Ovary (tissue), 3 donors: ENCODE data around the gene ATF6.

Experiments used
- POLR2A ChIP-seq: fragments of 450-650 bp; IDR thresholded peaks from one replicate; pipeline ENCODE4 v1.6.1; 2017; ENCODE audit warnings: antibody characterized with exemption, mild to moderate bottlenecking, moderate library complexity
- TF ChIP-seq, protein P1 (sequence below), 3 donors: fragments of 450-650 bp in 2 of 3; fragments of 200-600 bp in 1 of 3; IDR thresholded peaks; one replicate each; pipeline versions ENCODE4 v1.5.1 to v1.8.0; 2016 to 2022; ENCODE audit warnings: antibody characterized with exemption in 3 of 3, mild to moderate bottlenecking in 1 of 3
- donor health status: DM: no; HTN: no; CAD: no.

DNA sequence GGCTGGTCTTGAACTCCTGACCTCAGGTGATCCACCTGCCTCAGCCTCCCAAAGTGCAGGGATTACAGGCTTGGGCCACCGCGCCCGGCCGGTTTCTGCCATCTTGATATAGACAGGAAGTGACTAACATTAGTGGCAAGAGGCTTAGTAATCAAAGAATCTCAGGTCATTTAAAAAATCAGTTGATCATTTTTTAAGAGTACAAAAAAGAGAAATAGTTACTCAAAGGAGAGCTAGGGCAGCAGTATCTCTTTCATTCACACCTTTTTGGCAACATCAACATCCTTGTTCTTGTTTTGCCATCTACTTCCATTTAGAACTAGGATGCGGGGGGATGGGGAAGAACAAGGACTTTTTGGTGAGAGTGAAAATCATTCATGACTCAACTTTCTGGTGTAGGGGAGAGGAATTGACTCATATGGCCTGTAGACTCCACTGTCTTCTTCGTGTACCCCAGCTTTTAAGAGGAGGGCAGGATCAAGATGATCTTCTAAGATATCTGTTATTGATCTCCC is 36.0 kb upstream of the ATF6 start:
- TF ChIP-seq, protein P1, sequence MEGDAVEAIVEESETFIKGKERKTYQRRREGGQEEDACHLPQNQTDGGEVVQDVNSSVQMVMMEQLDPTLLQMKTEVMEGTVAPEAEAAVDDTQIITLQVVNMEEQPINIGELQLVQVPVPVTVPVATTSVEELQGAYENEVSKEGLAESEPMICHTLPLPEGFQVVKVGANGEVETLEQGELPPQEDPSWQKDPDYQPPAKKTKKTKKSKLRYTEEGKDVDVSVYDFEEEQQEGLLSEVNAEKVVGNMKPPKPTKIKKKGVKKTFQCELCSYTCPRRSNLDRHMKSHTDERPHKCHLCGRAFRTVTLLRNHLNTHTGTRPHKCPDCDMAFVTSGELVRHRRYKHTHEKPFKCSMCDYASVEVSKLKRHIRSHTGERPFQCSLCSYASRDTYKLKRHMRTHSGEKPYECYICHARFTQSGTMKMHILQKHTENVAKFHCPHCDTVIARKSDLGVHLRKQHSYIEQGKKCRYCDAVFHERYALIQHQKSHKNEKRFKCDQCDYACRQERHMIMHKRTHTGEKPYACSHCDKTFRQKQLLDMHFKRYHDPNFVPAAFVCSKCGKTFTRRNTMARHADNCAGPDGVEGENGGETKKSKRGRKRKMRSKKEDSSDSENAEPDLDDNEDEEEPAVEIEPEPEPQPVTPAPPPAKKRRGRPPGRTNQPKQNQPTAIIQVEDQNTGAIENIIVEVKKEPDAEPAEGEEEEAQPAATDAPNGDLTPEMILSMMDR (IDR thresholded peaks at IDR 0.05): no peak
- no peak for TF ChIP-seq POLR2A
